DND-41 (cell line): ENCODE measurements around the gene MC5R.
A peak's percentile ranks its signal among the peaks of the same experiment; 100 is the strongest.

Source experiments
- ATAC-seq: fragments of 200-7000 bp; cut with Tn5 transposase; 3 replicates; pipeline ENCODE4 v1.9.1; 2021; ENCODE audit warnings: low read depth; ENCODE audit not compliant: insufficient read depth
- DNase-seq: peaks from one replicate; pipeline ENCODE4 v3.0.0-alpha.2; 2020
- H2AFZ ChIP-seq: 2 replicates; pipeline ENCODE4 v1.6.0; 2012; ENCODE audit warnings: low read depth, low read length
- H3K27ac ChIP-seq: 2 replicates; pipeline ENCODE4 v1.5.1; 2012; ENCODE audit warnings: low read length, inconsistent platforms
- H3K27me3 ChIP-seq: fragments of 200-600 bp; sonication (generic); 2 replicates; pipeline ENCODE4 v1.6.0; 2012; ENCODE audit warnings: low read length, mild to moderate bottlenecking, inconsistent platforms; ENCODE audit not compliant: insufficient read depth, poor library complexity
- H3K36me3 ChIP-seq: 2 replicates; pipeline ENCODE4 v1.5.1; 2012; ENCODE audit warnings: low read length, inconsistent platforms; ENCODE audit not compliant: insufficient read depth
- H3K4me1 ChIP-seq: 2 replicates; pipeline ENCODE4 v1.5.1; 2012; ENCODE audit warnings: mild to moderate bottlenecking, low read length; ENCODE audit not compliant: insufficient read depth
- H3K4me2 ChIP-seq: 2 replicates; pipeline ENCODE4 v1.6.0; 2012; ENCODE audit warnings: mild to moderate bottlenecking, moderate library complexity, low read length, inconsistent platforms; ENCODE audit not compliant: insufficient read depth
- H3K4me3 ChIP-seq, 2 experiments: fragments of 200-600 bp in 1 of 2; shearing (Covaris generic) in 1 of 2; 2 replicates each; pipeline ENCODE4 v1.5.1; 2012 to 2016; ENCODE audit warnings: inconsistent platforms in 2 of 2, low read length in 2 of 2, mild to moderate bottlenecking in 2 of 2, low read depth in 1 of 2, moderate library complexity in 1 of 2
- H3K79me2 ChIP-seq: 2 replicates; pipeline ENCODE4 v1.6.0; 2012; ENCODE audit warnings: low read length, inconsistent platforms; ENCODE audit not compliant: insufficient read depth
- H3K9ac ChIP-seq: 2 replicates; pipeline ENCODE4 v1.6.0; 2012; ENCODE audit warnings: low read depth, mild to moderate bottlenecking, inconsistent platforms, low read length, moderate library complexity
- H3K9me3 ChIP-seq: 2 replicates; pipeline ENCODE4 v1.5.1; 2012; ENCODE audit warnings: low read length, moderate library complexity, mild to moderate bottlenecking, inconsistent platforms; ENCODE audit not compliant: insufficient read depth, severe bottlenecking
- H4K20me1 ChIP-seq: 2 replicates; pipeline ENCODE4 v1.6.0; 2012; ENCODE audit warnings: low read length; ENCODE audit not compliant: insufficient read depth
- CTCF ChIP-seq: IDR thresholded peaks from 2 replicates; pipeline ENCODE4 v1.5.1; 2012; ENCODE audit warnings: borderline replicate concordance, low read length, moderate library complexity, mild to moderate bottlenecking; ENCODE audit not compliant: poor library complexity, severe bottlenecking; ENCODE audit errors: extremely low read depth
- EZH2 ChIP-seq: IDR thresholded peaks from 3 replicates; pipeline ENCODE4 v1.6.1; 2012; ENCODE audit warnings: borderline replicate concordance, low read depth, mild to moderate bottlenecking, moderate library complexity, low read length, inconsistent platforms; ENCODE audit not compliant: severe bottlenecking

Gene MC5R

GRCh38 chr18:13823707-13824395 lies at the start of gene MC5R:
TSS of gene MC5R (plus strand) at chr18:13824149. CDS start at chr18:13825766, 1,617 bp downstream.
- Histone ChIP-seq H3K36me3 (no peaks in the 10 kb centered on the region), H2AFZ (peak within 1 kb of the TSS; percentile 68), H3K27me3 (peaks cover 16% of the 10 kb centered on the region), H3K27ac (peak within 1 kb of the TSS; percentile 47), H3K4me2 (peak within 1 kb of the TSS; percentile 82), H3K79me2 (peaks cover 4% of the 10 kb centered on the region), H3K9ac (peak within 1 kb of the TSS; percentile 51), H3K9me3 (no peaks in the 10 kb centered on the region), H4K20me1 (no peaks in the 10 kb centered on the region), H3K4me3 (peak within 1 kb of the TSS in 1 of 2 experiments; percentile 62; a peak in 3 of 4 replicates), H3K4me1 (peaks cover 34% of the 10 kb centered on the region)
- ATAC-seq (peak; percentile 89), DNase-seq (peak; percentile 84)
- peak; percentile 76 for TF ChIP-seq EZH2
- peak; percentile 97 for TF ChIP-seq CTCF

- TF ChIP-seq CTCF = no peak
- TF ChIP-seq EZH2 = no peak
- H3K36me3 ChIP-seq = no peaks in the 10 kb centered on the region
- H3K4me3 ChIP-seq = no peak overlapping the region
- no peak overlapping the region for H3K27ac ChIP-seq
- no peaks in the 10 kb centered on the region for H3K9me3 ChIP-seq
- no peaks in the 10 kb centered on the region for H3K79me2 ChIP-seq
- no peak overlapping the region for H2AFZ ChIP-seq
- H4K20me1 ChIP-seq = no peaks in the 10 kb centered on the region
- H3K27me3 ChIP-seq = no peaks in the 10 kb centered on the region
- no peaks in the 10 kb centered on the region for H3K4me1 ChIP-seq
- ATAC-seq (no peak), DNase-seq (no peak)
- no peak overlapping the region for H3K4me2 ChIP-seq
- no peak overlapping the region for H3K9ac ChIP-seq
These were observed 48.9 kb upstream of the MC5R start for GRCh38 chr18:13775058-13775457.

GRCh38 chr18:13791181-13791580 lies 32.8 kb upstream of the MC5R start:
- DNase-seq = no peak
- Histone ChIP-seq H3K4me1 (no peaks in the 10 kb centered on the region), H3K27ac (no peak overlapping the region), H3K79me2 (no peaks in the 10 kb centered on the region), H3K9ac (no peak overlapping the region), H3K27me3 (no peaks in the 10 kb centered on the region), H3K9me3 (no peaks in the 10 kb centered on the region), H2AFZ (no peak overlapping the region), H3K4me2 (no peak overlapping the region), H4K20me1 (no peaks in the 10 kb centered on the region), H3K4me3 (no peak overlapping the region), H3K36me3 (no peaks in the 10 kb centered on the region)
- ATAC-seq = no peak
- TF ChIP-seq CTCF (no peak), EZH2 (no peak)
